Smooth muscle cell (in vitro differentiated cells): ENCODE data around the gene RGS3. TPM values are rescaled to one million over a fixed set of nuclear protein-coding genes. Genes with fewer than 3 reads are reported as not detected.

Experiments
- DNase-seq: peaks from one replicate; lab custom pipeline; 2025; ENCODE audit not compliant: unreplicated experiment; lab: John Stamatoyannopoulos, UW
- H2AFZ ChIP-seq: fragments of 200-600 bp; sonication (generic); 2 replicates; pipeline ENCODE4 v1.6.0; 2016; ENCODE audit warnings: antibody characterized with exemption, low read depth, mild to moderate bottlenecking
- H3F3A ChIP-seq: fragments of 200-600 bp; sonication (generic); 2 replicates; pipeline ENCODE4 v1.6.0; 2017; ENCODE audit warnings: antibody characterized with exemption, low read depth
- H3K27ac ChIP-seq: fragments of 200-600 bp; sonication (generic); 2 replicates; pipeline ENCODE4 v1.5.1; 2016; ENCODE audit warnings: low read depth, mild to moderate bottlenecking
- H3K27me3 ChIP-seq: fragments of 200-600 bp; sonication (generic); 2 replicates; pipeline ENCODE4 v1.6.1; 2016; ENCODE audit warnings: low read depth, mild to moderate bottlenecking
- H3K36me3 ChIP-seq: fragments of 200-600 bp; sonication (generic); 2 replicates; pipeline ENCODE4 v1.5.1; 2016; ENCODE audit warnings: low read depth
- H3K4me1 ChIP-seq: fragments of 200-600 bp; sonication (generic); 2 replicates; pipeline ENCODE4 v1.5.1; 2016; ENCODE audit warnings: low read depth
- H3K4me2 ChIP-seq: fragments of 200-600 bp; sonication (generic); 2 replicates; pipeline ENCODE4 v1.6.0; 2016; ENCODE audit warnings: mild to moderate bottlenecking
- H3K4me3 ChIP-seq: fragments of 200-600 bp; sonication (generic); 2 replicates; pipeline ENCODE4 v1.5.1; 2016; ENCODE audit warnings: mild to moderate bottlenecking
- H3K79me2 ChIP-seq: fragments of 200-600 bp; sonication (generic); 2 replicates; pipeline ENCODE4 v1.6.0; 2016; ENCODE audit warnings: low read depth, mild to moderate bottlenecking
- H3K9ac ChIP-seq: fragments of 200-600 bp; sonication (generic); 2 replicates; pipeline ENCODE4 v1.6.0; 2016; ENCODE audit warnings: low read depth
- H3K9me3 ChIP-seq: fragments of 200-600 bp; sonication (generic); replicated peaks from 2 replicates; pipeline ENCODE4 v1.5.1; 2016; ENCODE audit warnings: low read depth
- H4K20me1 ChIP-seq: fragments of 200-600 bp; sonication (generic); 2 replicates; pipeline ENCODE4 v1.6.0; 2016; ENCODE audit warnings: low read depth
- WGBS: methylation state at CpG from one replicate; pipeline ENCODE4 v1.1.7; 2016; ENCODE audit warnings: low lambda C conversion rate; 5-methylcytosine and 5-hydroxymethylcytosine counted together
- polyA plus RNA-seq: library from polyadenylated mRNA; unstranded; fragments of >200 nt; fragmentation: Nextera tagmentation; extraction: Ambion mirVana; gene quantifications from 2 replicates; pipeline ENCODE4 v1.2.1, GENCODE V29; 2016
- total RNA-seq: library from RNA; depleted of rRNA; stranded (reverse); fragments of >200 nt; gene quantifications from 2 replicates; pipeline ENCODE4 v1.2.3, GENCODE V29; 2014
- TF ChIP-seq, protein P1 (sequence below): fragments of 200-600 bp; sonication (generic); IDR thresholded peaks from 2 replicates; pipeline ENCODE4 v1.5.1; 2017; ENCODE audit warnings: borderline replicate concordance, mild to moderate bottlenecking, antibody characterized with exemption; ENCODE audit not compliant: insufficient read depth, poor library complexity, severe bottlenecking

Gene RGS3
- total and polyA plus RNA-seq, 2 experiments from 2014 or later = 43.8 to 108 TPM

DNA sequence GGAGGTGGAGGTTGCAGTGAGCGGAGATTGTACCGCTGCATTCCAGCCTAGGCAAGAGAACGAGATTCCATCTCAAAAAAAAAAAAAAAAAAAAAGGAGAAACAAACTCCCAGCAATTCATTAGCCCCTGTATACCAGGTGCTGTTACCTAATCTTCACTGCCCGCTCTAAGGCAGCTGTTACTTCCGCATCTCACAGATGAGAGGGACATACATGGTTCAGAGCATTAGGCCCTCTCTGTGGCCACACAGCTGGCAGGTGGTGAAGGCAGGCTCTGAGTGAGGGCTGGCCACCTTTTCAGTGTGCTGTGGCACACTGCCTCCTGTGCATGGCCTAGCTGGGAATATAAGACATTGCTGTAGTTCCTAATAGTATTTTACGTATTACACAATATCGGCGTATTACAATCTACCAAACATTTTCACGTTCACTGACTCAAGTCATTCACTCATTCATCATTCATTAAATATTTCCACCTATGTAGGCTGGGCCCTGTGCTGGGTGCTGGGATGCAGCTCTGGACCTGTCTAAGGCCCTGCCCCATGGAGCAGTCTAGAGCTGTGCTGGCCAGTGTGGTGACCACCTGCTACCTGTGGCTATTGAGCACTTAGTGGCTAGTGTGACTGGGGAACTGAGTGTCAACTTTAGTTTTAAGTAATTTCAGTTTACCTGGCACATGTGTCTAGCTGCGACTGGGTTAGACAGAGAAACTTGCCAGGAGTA lies 35.8 kb downstream of the RGS3 start:
- Histone ChIP-seq H3K27ac (no peak overlapping the region), H3K4me3 (no peak overlapping the region), H3K9me3 (no peaks in the 10 kb centered on the region), H3K9ac (no peak overlapping the region), H3K27me3 (no peaks in the 10 kb centered on the region), H3F3A (no peaks in the 10 kb centered on the region), H3K4me1 (no peaks in the 10 kb centered on the region), H3K36me3 (no peaks in the 10 kb centered on the region), H3K4me2 (no peak overlapping the region), H3K79me2 (no peaks in the 10 kb centered on the region), H4K20me1 (no peaks in the 10 kb centered on the region), H2AFZ (no peak overlapping the region)
- TF ChIP-seq, protein P1, sequence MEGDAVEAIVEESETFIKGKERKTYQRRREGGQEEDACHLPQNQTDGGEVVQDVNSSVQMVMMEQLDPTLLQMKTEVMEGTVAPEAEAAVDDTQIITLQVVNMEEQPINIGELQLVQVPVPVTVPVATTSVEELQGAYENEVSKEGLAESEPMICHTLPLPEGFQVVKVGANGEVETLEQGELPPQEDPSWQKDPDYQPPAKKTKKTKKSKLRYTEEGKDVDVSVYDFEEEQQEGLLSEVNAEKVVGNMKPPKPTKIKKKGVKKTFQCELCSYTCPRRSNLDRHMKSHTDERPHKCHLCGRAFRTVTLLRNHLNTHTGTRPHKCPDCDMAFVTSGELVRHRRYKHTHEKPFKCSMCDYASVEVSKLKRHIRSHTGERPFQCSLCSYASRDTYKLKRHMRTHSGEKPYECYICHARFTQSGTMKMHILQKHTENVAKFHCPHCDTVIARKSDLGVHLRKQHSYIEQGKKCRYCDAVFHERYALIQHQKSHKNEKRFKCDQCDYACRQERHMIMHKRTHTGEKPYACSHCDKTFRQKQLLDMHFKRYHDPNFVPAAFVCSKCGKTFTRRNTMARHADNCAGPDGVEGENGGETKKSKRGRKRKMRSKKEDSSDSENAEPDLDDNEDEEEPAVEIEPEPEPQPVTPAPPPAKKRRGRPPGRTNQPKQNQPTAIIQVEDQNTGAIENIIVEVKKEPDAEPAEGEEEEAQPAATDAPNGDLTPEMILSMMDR = no peak
- no peak for DNase-seq
- WGBS = 93% methylated on average over 10 of the region's 10 CpGs

DNA sequence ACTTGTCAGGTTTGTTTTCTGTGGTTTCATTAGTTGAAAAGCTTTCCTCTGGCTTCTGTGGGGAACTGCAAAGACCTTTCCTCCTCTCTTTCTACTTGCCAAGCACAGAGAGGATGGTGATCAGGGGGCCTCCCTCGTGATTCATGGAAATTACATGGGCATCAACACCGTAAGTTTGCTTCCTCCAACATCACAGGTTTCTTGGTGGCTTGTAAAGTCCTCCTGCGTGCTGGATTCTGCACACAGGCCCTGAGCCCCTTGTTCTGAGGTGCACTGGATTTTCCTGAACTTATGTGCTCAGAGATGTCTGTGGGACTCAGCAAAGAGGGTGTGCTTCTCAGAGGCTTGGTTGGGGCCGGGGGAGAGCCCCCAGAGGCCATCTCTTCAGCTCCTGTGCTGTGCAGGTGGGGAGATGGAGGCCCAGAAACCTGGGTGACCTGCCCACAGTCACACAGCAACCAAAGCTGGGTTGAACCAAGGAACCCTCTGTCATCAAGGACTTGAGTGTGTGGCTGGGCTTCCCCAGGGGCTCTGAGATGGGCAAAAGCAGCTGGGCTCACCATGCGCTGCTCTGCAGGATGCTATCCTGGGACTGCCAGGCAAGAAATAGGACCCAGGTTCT lies 36.5 kb downstream of the RGS3 start:
- TF ChIP-seq, protein P1 = no peak
- Histone ChIP-seq H3F3A (no peaks in the 10 kb centered on the region), H3K4me3 (no peak overlapping the region), H3K27ac (no peak overlapping the region), H3K9ac (no peak overlapping the region), H3K36me3 (no peaks in the 10 kb centered on the region), H3K9me3 (no peaks in the 10 kb centered on the region), H3K4me1 (no peaks in the 10 kb centered on the region), H3K27me3 (no peaks in the 10 kb centered on the region), H4K20me1 (no peaks in the 10 kb centered on the region), H3K79me2 (no peaks in the 10 kb centered on the region), H2AFZ (no peak overlapping the region), H3K4me2 (no peak overlapping the region)
- 82% methylated on average over 5 of the region's 5 CpGs for WGBS
- no peak for DNase-seq

DNA sequence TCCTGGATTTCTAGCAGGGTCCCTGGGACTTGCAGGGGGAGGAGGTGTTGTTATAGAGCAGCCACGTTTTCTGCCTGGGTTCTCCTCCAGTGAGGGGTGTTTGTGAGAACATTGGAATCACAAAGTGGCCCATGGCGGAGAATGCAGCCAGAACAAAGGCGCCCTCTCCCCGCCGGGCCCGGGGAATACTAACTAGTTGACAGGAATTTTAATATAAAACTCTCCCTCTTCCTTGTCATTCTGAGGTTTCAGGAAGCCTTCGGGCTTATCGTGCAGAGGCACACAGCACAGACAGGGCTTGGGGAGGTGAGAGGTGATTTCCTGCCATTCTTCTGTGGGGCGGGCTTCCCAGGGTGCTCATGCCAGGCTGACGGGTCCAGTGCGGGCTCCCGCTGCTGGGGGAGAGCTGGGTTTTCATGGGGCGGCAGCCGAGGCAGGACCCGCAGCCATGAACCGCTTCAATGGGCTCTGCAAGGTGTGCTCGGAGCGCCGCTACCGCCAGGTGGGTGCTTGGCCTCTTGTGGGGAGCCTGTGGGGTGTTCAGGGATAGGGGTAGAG lies 37.7 kb downstream of the RGS3 start:
- Histone ChIP-seq H3K4me3 (no peak overlapping the region), H3K9ac (no peak overlapping the region), H2AFZ (no peak overlapping the region), H3K4me2 (no peak overlapping the region), H3K27ac (no peak overlapping the region), H4K20me1 (no peaks in the 10 kb centered on the region), H3K27me3 (no peaks in the 10 kb centered on the region), H3K79me2 (no peaks in the 10 kb centered on the region), H3K9me3 (no peaks in the 10 kb centered on the region), H3F3A (no peaks in the 10 kb centered on the region), H3K36me3 (no peaks in the 10 kb centered on the region), H3K4me1 (peaks cover 4% of the 10 kb centered on the region)
- TF ChIP-seq, protein P1 = no peak
- DNase-seq = no peak
- WGBS = 79% methylated on average over 20 of the region's 20 CpGs
